ENCODE measurements around the gene NTM.
"Not testable (repeated sequence)": the region's sequence is repeated elsewhere in the genome, so short reads cannot be mapped to it uniquely, and the experiment has no call there.

NTM gene

GRCh38 chr11:132047167-132047566, 676.8 kb downstream of the NTM start:
- DNase-seq (ENCODE audit: low read depth), result no peak

GRCh38 chr11:132048040-132048439, 677.6 kb downstream of the NTM start:
- no peak for DNase-seq (ENCODE audit: low read depth)

GRCh38 chr11:132049205-132049604, 678.8 kb downstream of the NTM start:
- DNase-seq (ENCODE audit: low read depth), result no peak

- no peak for DNase-seq (ENCODE audit: low read depth)
Observed at GRCh38 chr11:132050049-132050448, 679.6 kb downstream of the NTM start.

GRCh38 chr11:132050577-132051165, 680.3 kb downstream of the NTM start:
- no peak for DNase-seq (ENCODE audit: low read depth)

GRCh38 chr11:132051704-132052103, 681.3 kb downstream of the NTM start:
- no peak for DNase-seq (ENCODE audit: low read depth)

GRCh38 chr11:132052342-132052741, 681.9 kb downstream of the NTM start:
- no peak for DNase-seq (ENCODE audit: low read depth)

GRCh38 chr11:132052904-132053303, 682.5 kb downstream of the NTM start:
- no peak for DNase-seq (ENCODE audit: low read depth)

GRCh38 chr11:132054822-132055221, 684.4 kb downstream of the NTM start:
- DNase-seq (ENCODE audit: low read depth), result no peak

GRCh38 chr11:132055296-132055695, 684.9 kb downstream of the NTM start:
- no peak for DNase-seq (ENCODE audit: low read depth)

GRCh38 chr11:132056689-132057088, 686.3 kb downstream of the NTM start:
- no peak for DNase-seq (ENCODE audit: low read depth)

- DNase-seq (ENCODE audit: low read depth), result no peak
Observed at GRCh38 chr11:132057266-132057665, 686.9 kb downstream of the NTM start.

- DNase-seq (ENCODE audit: low read depth), result no peak
Observed at GRCh38 chr11:132058211-132058772, 687.9 kb downstream of the NTM start.

- no peak for DNase-seq (ENCODE audit: low read depth)
Observed at GRCh38 chr11:132060567-132060966, 690.2 kb downstream of the NTM start.

- no peak for DNase-seq (ENCODE audit: low read depth)
Observed at GRCh38 chr11:132062031-132062430, 691.6 kb downstream of the NTM start.

GRCh38 chr11:132062541-132062940, 692.1 kb downstream of the NTM start:
- DNase-seq (ENCODE audit: low read depth), result no peak

- DNase-seq (ENCODE audit: low read depth), result no peak
Observed at GRCh38 chr11:132064987-132065620, 694.7 kb downstream of the NTM start.

- DNase-seq (ENCODE audit: low read depth), result no peak
Observed at GRCh38 chr11:132068556-132068955, 698.1 kb downstream of the NTM start.

GRCh38 chr11:132069593-132069992, 699.2 kb downstream of the NTM start:
- not testable (repeated sequence) for DNase-seq (ENCODE audit: low read depth)

GRCh38 chr11:132070907-132071306, 700.5 kb downstream of the NTM start:
- DNase-seq (ENCODE audit: low read depth), result not testable (repeated sequence)

- no peak for DNase-seq (ENCODE audit: low read depth)
Observed at GRCh38 chr11:132072044-132072857, 701.8 kb downstream of the NTM start.

GRCh38 chr11:132072858-132073211, 702.4 kb downstream of the NTM start:
- DNase-seq (ENCODE audit: low read depth), result no peak

- no peak for DNase-seq (ENCODE audit: low read depth)
Observed at GRCh38 chr11:132073787-132074186, 703.4 kb downstream of the NTM start.

Measured in stimulated activated CD8-positive, alpha-beta memory T cell treated with anti-CD3 and anti-CD28 coated beads, Interleukin-15, amount 100 ng/mL, for 24 hours (primary cell).